Astrocyte (in vitro differentiated cells and primary cell): ENCODE results near the gene ADARB2. TPM values are rescaled to one million over a fixed set of nuclear protein-coding genes. Genes with fewer than 3 reads are reported as not detected.

Experiments used
- DNase-seq: peaks from one replicate; pipeline ENCODE4 v3.0.0-alpha.2; 2010; ENCODE audit warnings: low read depth
- FAIRE-seq: peaks from 2 replicates; lab custom pipeline; 2011; peaks lifted over from hg19 to GRCh38; lab: Jason Lieb, UNC
- H2AFZ ChIP-seq: 2 replicates; pipeline ENCODE4 v1.6.0; 2012; ENCODE audit warnings: low read depth, low read length, inconsistent platforms
- H3K27ac ChIP-seq: 2 replicates; pipeline ENCODE4 v1.5.1; 2011; ENCODE audit warnings: low read depth, low read length, inconsistent platforms
- H3K27me3 ChIP-seq: 2 replicates; pipeline ENCODE4 v1.6.0; 2011; ENCODE audit warnings: low read length, inconsistent platforms; ENCODE audit not compliant: insufficient read depth
- H3K36me3 ChIP-seq: 2 replicates; pipeline ENCODE4 v1.5.1; 2011; ENCODE audit warnings: low read length, inconsistent platforms; ENCODE audit not compliant: insufficient read depth
- H3K4me1 ChIP-seq: 2 replicates; pipeline ENCODE4 v1.5.1; 2011; ENCODE audit warnings: low read length, inconsistent platforms; ENCODE audit not compliant: insufficient read depth
- H3K4me2 ChIP-seq: 2 replicates; pipeline ENCODE4 v1.6.0; 2012; ENCODE audit warnings: low read length, inconsistent platforms
- H3K4me3 ChIP-seq: 2 replicates; pipeline ENCODE4 v1.5.1; 2011; ENCODE audit warnings: low read depth, mild to moderate bottlenecking, low read length, inconsistent platforms; ENCODE audit not compliant: insufficient read depth
- H3K79me2 ChIP-seq: 2 replicates; pipeline ENCODE4 v1.6.0; 2012; ENCODE audit warnings: mild to moderate bottlenecking, low read length, inconsistent platforms; ENCODE audit not compliant: insufficient read depth
- H3K9ac ChIP-seq: 2 replicates; pipeline ENCODE4 v1.6.0; 2012; ENCODE audit warnings: mild to moderate bottlenecking, low read length, inconsistent platforms
- H3K9me3 ChIP-seq: 2 replicates; pipeline ENCODE4 v1.5.1; 2012; ENCODE audit warnings: low read depth, mild to moderate bottlenecking, low read length, inconsistent platforms; ENCODE audit not compliant: insufficient read depth
- H4K20me1 ChIP-seq: 2 replicates; pipeline ENCODE4 v1.6.0; 2012; ENCODE audit warnings: low read length, inconsistent platforms; ENCODE audit not compliant: insufficient read depth
- H3K27ac Mint-ChIP-seq: one replicate; pipeline ENCODE4 v1.8.0; 2021; ENCODE audit warnings: mild to moderate bottlenecking, mixed read lengths; ENCODE audit not compliant: unreplicated experiment
- H3K27me3 Mint-ChIP-seq: one replicate; pipeline ENCODE4 v1.8.0; 2021; ENCODE audit warnings: low read depth, mixed read lengths; ENCODE audit not compliant: unreplicated experiment
- H3K36me3 Mint-ChIP-seq: one replicate; pipeline ENCODE4 v1.8.0; 2021; ENCODE audit warnings: low read depth, mixed read lengths; ENCODE audit not compliant: unreplicated experiment
- H3K4me1 Mint-ChIP-seq: one replicate; pipeline ENCODE4 v1.8.0; 2021; ENCODE audit warnings: low read depth, mixed read lengths; ENCODE audit not compliant: unreplicated experiment
- H3K4me3 Mint-ChIP-seq: one replicate; pipeline ENCODE4 v1.8.0; 2021; ENCODE audit warnings: mild to moderate bottlenecking, moderate library complexity, mixed read lengths; ENCODE audit not compliant: unreplicated experiment
- H3K9me3 Mint-ChIP-seq: one replicate; pipeline ENCODE4 v1.8.0; 2021; ENCODE audit warnings: mild to moderate bottlenecking, mixed read lengths; ENCODE audit not compliant: unreplicated experiment
- EZH2 ChIP-seq: IDR thresholded peaks from 2 replicates; pipeline ENCODE4 v1.6.1; 2012; ENCODE audit warnings: mild to moderate bottlenecking, low read length, inconsistent platforms; ENCODE audit not compliant: insufficient read depth
- total RNA-seq: library from RNA; stranded (reverse); gene quantifications from 2 replicates; pipeline ENCODE4 v1.2.1, GENCODE V29; 2021
- TF ChIP-seq, protein P1 (sequence below): IDR thresholded peaks from 2 replicates; pipeline ENCODE4 v1.5.1; 2011; ENCODE audit warnings: low read depth, mild to moderate bottlenecking, inconsistent platforms, low read length, moderate library complexity; ENCODE audit not compliant: insufficient read depth

Gene ADARB2
- total RNA-seq, 1 donor from 2014 or later = 0.18 TPM

DNA sequence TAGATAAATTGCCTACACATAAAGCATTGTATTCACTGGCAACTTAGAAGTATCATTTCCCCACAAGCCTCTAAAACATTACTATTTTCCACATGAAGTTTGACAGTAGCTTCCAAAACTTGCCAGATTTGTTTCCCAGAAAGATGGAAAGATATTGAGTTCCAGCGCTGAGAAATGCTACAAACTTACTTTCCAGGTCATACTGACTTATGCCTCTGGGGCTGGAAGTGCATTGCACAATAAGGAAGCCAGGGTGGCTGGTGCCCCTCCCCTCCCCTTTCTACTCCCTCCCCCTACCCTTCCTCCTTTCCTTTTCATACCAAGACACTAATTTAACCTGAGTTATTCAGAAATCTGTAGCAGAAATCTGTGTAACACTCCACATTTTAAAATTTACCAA, 468.5 kb downstream of the ADARB2 start:
- no peaks in the 10 kb centered on the region for H3K9me3 Mint-ChIP-seq
- H3K27me3 Mint-ChIP-seq = peaks cover 40% of the 10 kb centered on the region
- TF ChIP-seq, protein P1, sequence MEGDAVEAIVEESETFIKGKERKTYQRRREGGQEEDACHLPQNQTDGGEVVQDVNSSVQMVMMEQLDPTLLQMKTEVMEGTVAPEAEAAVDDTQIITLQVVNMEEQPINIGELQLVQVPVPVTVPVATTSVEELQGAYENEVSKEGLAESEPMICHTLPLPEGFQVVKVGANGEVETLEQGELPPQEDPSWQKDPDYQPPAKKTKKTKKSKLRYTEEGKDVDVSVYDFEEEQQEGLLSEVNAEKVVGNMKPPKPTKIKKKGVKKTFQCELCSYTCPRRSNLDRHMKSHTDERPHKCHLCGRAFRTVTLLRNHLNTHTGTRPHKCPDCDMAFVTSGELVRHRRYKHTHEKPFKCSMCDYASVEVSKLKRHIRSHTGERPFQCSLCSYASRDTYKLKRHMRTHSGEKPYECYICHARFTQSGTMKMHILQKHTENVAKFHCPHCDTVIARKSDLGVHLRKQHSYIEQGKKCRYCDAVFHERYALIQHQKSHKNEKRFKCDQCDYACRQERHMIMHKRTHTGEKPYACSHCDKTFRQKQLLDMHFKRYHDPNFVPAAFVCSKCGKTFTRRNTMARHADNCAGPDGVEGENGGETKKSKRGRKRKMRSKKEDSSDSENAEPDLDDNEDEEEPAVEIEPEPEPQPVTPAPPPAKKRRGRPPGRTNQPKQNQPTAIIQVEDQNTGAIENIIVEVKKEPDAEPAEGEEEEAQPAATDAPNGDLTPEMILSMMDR = no peak
- TF ChIP-seq EZH2 = no peak
- Histone ChIP-seq H3K9ac (no peak overlapping the region), H4K20me1 (no peaks in the 10 kb centered on the region), H3K36me3 (no peaks in the 10 kb centered on the region), H3K27me3 (no peaks in the 10 kb centered on the region), H2AFZ (no peak overlapping the region), H3K4me2 (no peak overlapping the region), H3K9me3 (no peaks in the 10 kb centered on the region), H3K27ac (no peak overlapping the region), H3K4me3 (no peak overlapping the region), H3K79me2 (no peaks in the 10 kb centered on the region), H3K4me1 (no peaks in the 10 kb centered on the region)
- no peaks in the 10 kb centered on the region for H3K36me3 Mint-ChIP-seq
- H3K4me1 Mint-ChIP-seq = no peaks in the 10 kb centered on the region
- FAIRE-seq (no peak), DNase-seq (no peak)
- H3K4me3 Mint-ChIP-seq = no peak overlapping the region
- no peak overlapping the region for H3K27ac Mint-ChIP-seq

DNA sequence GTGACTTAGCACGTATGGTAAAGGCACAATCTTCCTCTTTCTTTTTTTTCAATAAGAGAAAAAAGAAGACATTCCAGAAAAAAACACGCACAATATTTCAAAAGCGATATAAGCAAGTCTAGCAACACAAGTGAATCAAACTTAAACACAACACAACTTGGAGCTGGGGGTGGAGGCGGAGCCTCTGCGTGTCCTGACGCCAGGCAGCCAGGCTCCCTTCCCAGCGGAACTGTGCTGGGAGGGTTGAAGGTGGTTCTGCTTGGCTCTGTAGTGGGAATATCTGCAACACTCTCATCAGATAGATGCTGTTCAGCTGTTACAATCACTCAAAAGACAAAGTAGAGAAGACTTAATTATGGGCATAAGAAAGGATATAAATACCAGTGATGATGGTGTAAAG, 469.8 kb downstream of the ADARB2 start:
- no peak overlapping the region for H3K4me3 Mint-ChIP-seq

DNA sequence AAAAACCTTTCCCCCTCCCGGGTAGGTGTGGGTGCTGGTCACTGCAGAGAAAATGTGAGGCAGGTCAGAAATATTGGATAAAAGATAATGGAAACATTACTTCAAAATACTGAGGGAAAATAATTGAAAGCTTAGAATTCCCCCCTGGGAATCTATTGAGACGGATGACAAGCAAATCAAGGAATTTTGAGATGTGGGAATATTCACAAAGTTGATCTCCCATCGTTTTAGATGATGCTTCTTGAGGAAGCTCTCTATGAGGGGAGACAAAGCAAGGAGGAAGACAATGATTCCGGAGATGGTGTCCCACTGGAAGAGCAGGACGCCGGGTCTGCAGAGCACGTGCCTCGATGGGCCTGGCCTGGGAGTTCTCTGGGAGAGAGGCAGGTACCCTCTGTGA, 470.2 kb downstream of the ADARB2 start:
- no peak overlapping the region for H3K4me3 ChIP-seq
- H3K4me2 ChIP-seq = no peak overlapping the region
- Mint-ChIP-seq H3K36me3 (no peaks in the 10 kb centered on the region), H3K27ac (no peak overlapping the region), H3K27me3 (peaks cover 36% of the 10 kb centered on the region), H3K4me1 (no peaks in the 10 kb centered on the region), H3K4me3 (no peak overlapping the region), H3K9me3 (no peaks in the 10 kb centered on the region)
- no peaks in the 10 kb centered on the region for H4K20me1 ChIP-seq
- no peaks in the 10 kb centered on the region for H3K36me3 ChIP-seq
- H2AFZ ChIP-seq = no peak overlapping the region
- H3K27me3 ChIP-seq = no peaks in the 10 kb centered on the region
- no peaks in the 10 kb centered on the region for H3K4me1 ChIP-seq
- H3K9ac ChIP-seq = no peak overlapping the region
- no peaks in the 10 kb centered on the region for H3K9me3 ChIP-seq
- no peaks in the 10 kb centered on the region for H3K79me2 ChIP-seq
- H3K27ac ChIP-seq = no peak overlapping the region
- no peak for FAIRE-seq
- TF ChIP-seq, protein P1 = no peak
- TF ChIP-seq EZH2 = no peak
- DNase-seq = no peak

More for the DNA sequence above, 469.8 kb downstream of the ADARB2 start:
- Mint-ChIP-seq H3K27ac (no peak overlapping the region), H3K27me3 (peaks cover 40% of the 10 kb centered on the region), H3K9me3 (no peaks in the 10 kb centered on the region), H3K4me1 (no peaks in the 10 kb centered on the region), H3K36me3 (no peaks in the 10 kb centered on the region)
- H3K79me2 ChIP-seq = no peaks in the 10 kb centered on the region
- DNase-seq (no peak), FAIRE-seq (no peak)
- H3K9me3 ChIP-seq = no peaks in the 10 kb centered on the region
- H3K4me1 ChIP-seq = no peaks in the 10 kb centered on the region
- no peak overlapping the region for H3K4me2 ChIP-seq
- H3K36me3 ChIP-seq = no peaks in the 10 kb centered on the region
- H3K27me3 ChIP-seq = no peaks in the 10 kb centered on the region
- H2AFZ ChIP-seq = no peak overlapping the region
- no peak overlapping the region for H3K27ac ChIP-seq
- H3K9ac ChIP-seq = no peak overlapping the region
- no peak for TF ChIP-seq EZH2
- TF ChIP-seq, protein P1 = no peak
- H4K20me1 ChIP-seq = no peaks in the 10 kb centered on the region
- H3K4me3 ChIP-seq = no peak overlapping the region
